ENCODE data around the gene WDR20.

DNA sequence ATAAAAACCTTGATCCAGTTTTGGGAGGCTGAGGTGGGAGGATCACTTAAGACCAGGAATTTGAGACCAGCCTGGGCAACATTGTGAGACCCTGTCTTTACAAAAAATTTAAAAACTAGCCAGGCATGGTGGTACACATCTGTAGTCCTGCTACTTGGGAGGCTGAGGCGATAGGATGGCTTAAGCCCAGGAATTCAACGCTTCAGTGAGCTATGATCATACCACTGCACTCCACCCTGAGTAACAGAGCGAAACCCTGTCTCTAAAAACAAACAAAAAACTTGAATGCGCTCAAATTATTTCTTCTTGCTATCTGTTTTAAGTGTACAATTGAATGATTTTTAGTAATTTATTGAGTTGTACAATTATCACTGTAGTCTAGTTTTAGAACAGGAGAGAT, 20.1 kb downstream of the WDR20 start:
- TF ChIP-seq POLR2AphosphoS5 (IDR thresholded peaks at IDR 0.05): no peak
- no peak for TF ChIP-seq POLR2A (IDR thresholded peaks at IDR 0.05)
- TF ChIP-seq, protein P1, sequence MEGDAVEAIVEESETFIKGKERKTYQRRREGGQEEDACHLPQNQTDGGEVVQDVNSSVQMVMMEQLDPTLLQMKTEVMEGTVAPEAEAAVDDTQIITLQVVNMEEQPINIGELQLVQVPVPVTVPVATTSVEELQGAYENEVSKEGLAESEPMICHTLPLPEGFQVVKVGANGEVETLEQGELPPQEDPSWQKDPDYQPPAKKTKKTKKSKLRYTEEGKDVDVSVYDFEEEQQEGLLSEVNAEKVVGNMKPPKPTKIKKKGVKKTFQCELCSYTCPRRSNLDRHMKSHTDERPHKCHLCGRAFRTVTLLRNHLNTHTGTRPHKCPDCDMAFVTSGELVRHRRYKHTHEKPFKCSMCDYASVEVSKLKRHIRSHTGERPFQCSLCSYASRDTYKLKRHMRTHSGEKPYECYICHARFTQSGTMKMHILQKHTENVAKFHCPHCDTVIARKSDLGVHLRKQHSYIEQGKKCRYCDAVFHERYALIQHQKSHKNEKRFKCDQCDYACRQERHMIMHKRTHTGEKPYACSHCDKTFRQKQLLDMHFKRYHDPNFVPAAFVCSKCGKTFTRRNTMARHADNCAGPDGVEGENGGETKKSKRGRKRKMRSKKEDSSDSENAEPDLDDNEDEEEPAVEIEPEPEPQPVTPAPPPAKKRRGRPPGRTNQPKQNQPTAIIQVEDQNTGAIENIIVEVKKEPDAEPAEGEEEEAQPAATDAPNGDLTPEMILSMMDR (IDR thresholded peaks at IDR 0.05): no peak

Data from suprapubic skin (tissue), 4 donors.